ENCODE results near the gene LRFN4. TPM values are rescaled to one million over a fixed set of nuclear protein-coding genes. Genes with fewer than 3 reads are reported as not detected.

The LRFN4 gene
- total and polyA plus RNA-seq, 2 of the 8 experiments (the other 6 are each of a cell fraction or from before 2014, with no cell fraction given) = 49.8 to 64.3 TPM

GRCh38 chr11:66901964-66902390 is 45.1 kb downstream of the LRFN4 start (continued):
- TF ChIP-seq, protein P1, sequence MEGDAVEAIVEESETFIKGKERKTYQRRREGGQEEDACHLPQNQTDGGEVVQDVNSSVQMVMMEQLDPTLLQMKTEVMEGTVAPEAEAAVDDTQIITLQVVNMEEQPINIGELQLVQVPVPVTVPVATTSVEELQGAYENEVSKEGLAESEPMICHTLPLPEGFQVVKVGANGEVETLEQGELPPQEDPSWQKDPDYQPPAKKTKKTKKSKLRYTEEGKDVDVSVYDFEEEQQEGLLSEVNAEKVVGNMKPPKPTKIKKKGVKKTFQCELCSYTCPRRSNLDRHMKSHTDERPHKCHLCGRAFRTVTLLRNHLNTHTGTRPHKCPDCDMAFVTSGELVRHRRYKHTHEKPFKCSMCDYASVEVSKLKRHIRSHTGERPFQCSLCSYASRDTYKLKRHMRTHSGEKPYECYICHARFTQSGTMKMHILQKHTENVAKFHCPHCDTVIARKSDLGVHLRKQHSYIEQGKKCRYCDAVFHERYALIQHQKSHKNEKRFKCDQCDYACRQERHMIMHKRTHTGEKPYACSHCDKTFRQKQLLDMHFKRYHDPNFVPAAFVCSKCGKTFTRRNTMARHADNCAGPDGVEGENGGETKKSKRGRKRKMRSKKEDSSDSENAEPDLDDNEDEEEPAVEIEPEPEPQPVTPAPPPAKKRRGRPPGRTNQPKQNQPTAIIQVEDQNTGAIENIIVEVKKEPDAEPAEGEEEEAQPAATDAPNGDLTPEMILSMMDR (IDR thresholded peaks at IDR 0.05; ENCODE audit: control extremely low read depth in 1 of 3, insufficient read depth in 1 of 3, low read depth in 1 of 3, low read length in 3 of 3) = no peak

Measured in H1 (cell line).